Hepatocyte (in vitro differentiated cells): ENCODE results near the gene DNLZ. TPM values are rescaled to one million over a fixed set of nuclear protein-coding genes. Genes with fewer than 3 reads are reported as not detected.

Experiments
- DNase-seq: peaks from one replicate; pipeline ENCODE4 v3.0.0-alpha.2; 2016; ENCODE audit warnings: low spot score
- H2AFZ ChIP-seq: fragments of 200-600 bp; sonication (generic); 2 replicates; pipeline ENCODE4 v1.6.0; 2016; ENCODE audit warnings: antibody characterized with exemption, mild to moderate bottlenecking
- H3K27ac ChIP-seq: fragments of 200-600 bp; sonication (generic); 2 replicates; pipeline ENCODE4 v1.5.1; 2016; ENCODE audit warnings: mild to moderate bottlenecking
- H3K27me3 ChIP-seq: fragments of 200-600 bp; sonication (generic); 2 replicates; pipeline ENCODE4 v1.6.1; 2016
- H3K36me3 ChIP-seq: fragments of 200-600 bp; sonication (generic); replicated peaks from 2 replicates; pipeline ENCODE4 v1.5.1; 2016; ENCODE audit warnings: low read depth; ENCODE audit not compliant: insufficient read depth
- H3K4me1 ChIP-seq: fragments of 200-600 bp; sonication (generic); 2 replicates; pipeline ENCODE4 v1.5.1; 2016; ENCODE audit warnings: mild to moderate bottlenecking, moderate library complexity; ENCODE audit not compliant: insufficient read depth
- H3K4me2 ChIP-seq: fragments of 200-600 bp; sonication (generic); 2 replicates; pipeline ENCODE4 v1.6.0; 2016
- H3K4me3 ChIP-seq: fragments of 200-600 bp; sonication (generic); 2 replicates; pipeline ENCODE4 v1.5.1; 2016; ENCODE audit warnings: mild to moderate bottlenecking
- H3K79me2 ChIP-seq: fragments of 200-600 bp; sonication (generic); 2 replicates; pipeline ENCODE4 v1.6.0; 2017; ENCODE audit warnings: mild to moderate bottlenecking
- H3K9me2 ChIP-seq: fragments of 200-600 bp; sonication (generic); replicated peaks from 2 replicates; pipeline ENCODE4 v1.6.0; 2017; ENCODE audit warnings: mild to moderate bottlenecking; ENCODE audit not compliant: insufficient read depth
- H3K9me3 ChIP-seq: fragments of 200-600 bp; sonication (generic); 2 replicates; pipeline ENCODE4 v1.5.1; 2016; ENCODE audit warnings: low read depth, mild to moderate bottlenecking
- H4K20me1 ChIP-seq: fragments of 200-600 bp; sonication (generic); 2 replicates; pipeline ENCODE4 v1.6.0; 2016; ENCODE audit warnings: mild to moderate bottlenecking; ENCODE audit not compliant: insufficient read depth, poor library complexity, severe bottlenecking
- EZH2 ChIP-seq: fragments of 200-600 bp; sonication (generic); IDR thresholded peaks from 2 replicates; pipeline ENCODE4 v1.6.1; 2016; ENCODE audit warnings: antibody characterized with exemption, mild to moderate bottlenecking, borderline replicate concordance
- EZH2phosphoT487 ChIP-seq: fragments of 200-600 bp; sonication (generic); IDR thresholded peaks from one replicate; pipeline ENCODE4 v1.6.1; 2018; ENCODE audit warnings: antibody characterized with exemption, mild to moderate bottlenecking, low read depth, moderate library complexity; ENCODE audit not compliant: unreplicated experiment, severe bottlenecking
- WGBS: methylation state at CpG from one replicate; pipeline ENCODE4 v1.1.6; 2016; ENCODE audit warnings: low lambda C conversion rate; ENCODE audit errors: missing lambda C conversion rate; 5-methylcytosine and 5-hydroxymethylcytosine counted together
- polyA plus RNA-seq: library from polyadenylated mRNA; unstranded; fragments of >200 nt; fragmentation: Nextera tagmentation; extraction: Ambion mirVana; gene quantifications from 2 replicates; pipeline ENCODE4 v1.2.1, GENCODE V29; 2016
- total RNA-seq: library from RNA; depleted of rRNA; stranded (reverse); fragments of >200 nt; gene quantifications from 2 replicates; pipeline ENCODE4 v1.2.3, GENCODE V29; 2014
- TF ChIP-seq, protein P1 (sequence below): fragments of 200-600 bp; sonication (generic); IDR thresholded peaks from 2 replicates; pipeline ENCODE4 v1.5.1; 2016; ENCODE audit warnings: antibody characterized with exemption, mild to moderate bottlenecking; ENCODE audit not compliant: poor library complexity

Gene DNLZ
- total and polyA plus RNA-seq, 2 experiments from 2014 or later, result 21.5 to 24.3 TPM

GRCh38 chr9:136339958-136340310 lies 23.6 kb downstream of the DNLZ start:
- TF ChIP-seq EZH2phosphoT487, result no peak
- TF ChIP-seq EZH2, result no peak
- TF ChIP-seq, protein P1, sequence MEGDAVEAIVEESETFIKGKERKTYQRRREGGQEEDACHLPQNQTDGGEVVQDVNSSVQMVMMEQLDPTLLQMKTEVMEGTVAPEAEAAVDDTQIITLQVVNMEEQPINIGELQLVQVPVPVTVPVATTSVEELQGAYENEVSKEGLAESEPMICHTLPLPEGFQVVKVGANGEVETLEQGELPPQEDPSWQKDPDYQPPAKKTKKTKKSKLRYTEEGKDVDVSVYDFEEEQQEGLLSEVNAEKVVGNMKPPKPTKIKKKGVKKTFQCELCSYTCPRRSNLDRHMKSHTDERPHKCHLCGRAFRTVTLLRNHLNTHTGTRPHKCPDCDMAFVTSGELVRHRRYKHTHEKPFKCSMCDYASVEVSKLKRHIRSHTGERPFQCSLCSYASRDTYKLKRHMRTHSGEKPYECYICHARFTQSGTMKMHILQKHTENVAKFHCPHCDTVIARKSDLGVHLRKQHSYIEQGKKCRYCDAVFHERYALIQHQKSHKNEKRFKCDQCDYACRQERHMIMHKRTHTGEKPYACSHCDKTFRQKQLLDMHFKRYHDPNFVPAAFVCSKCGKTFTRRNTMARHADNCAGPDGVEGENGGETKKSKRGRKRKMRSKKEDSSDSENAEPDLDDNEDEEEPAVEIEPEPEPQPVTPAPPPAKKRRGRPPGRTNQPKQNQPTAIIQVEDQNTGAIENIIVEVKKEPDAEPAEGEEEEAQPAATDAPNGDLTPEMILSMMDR, result no peak
- 93% methylated on average over 12 of the region's 12 CpGs for WGBS
- Histone ChIP-seq H3K27ac (no peak overlapping the region), H3K4me3 (no peak overlapping the region), H3K79me2 (no peaks in the 10 kb centered on the region), H3K36me3 (no peaks in the 10 kb centered on the region), H3K9me2 (no peaks in the 10 kb centered on the region), H4K20me1 (no peaks in the 10 kb centered on the region), H3K4me1 (peaks cover 15% of the 10 kb centered on the region), H3K9me3 (no peaks in the 10 kb centered on the region), H2AFZ (no peak overlapping the region), H3K4me2 (no peak overlapping the region), H3K27me3 (no peaks in the 10 kb centered on the region)
- no peak for DNase-seq

- peak; percentile 83 for DNase-seq
Measured at GRCh38 chr9:136339173-136339957, 24.2 kb downstream of the DNLZ start.

DNA sequence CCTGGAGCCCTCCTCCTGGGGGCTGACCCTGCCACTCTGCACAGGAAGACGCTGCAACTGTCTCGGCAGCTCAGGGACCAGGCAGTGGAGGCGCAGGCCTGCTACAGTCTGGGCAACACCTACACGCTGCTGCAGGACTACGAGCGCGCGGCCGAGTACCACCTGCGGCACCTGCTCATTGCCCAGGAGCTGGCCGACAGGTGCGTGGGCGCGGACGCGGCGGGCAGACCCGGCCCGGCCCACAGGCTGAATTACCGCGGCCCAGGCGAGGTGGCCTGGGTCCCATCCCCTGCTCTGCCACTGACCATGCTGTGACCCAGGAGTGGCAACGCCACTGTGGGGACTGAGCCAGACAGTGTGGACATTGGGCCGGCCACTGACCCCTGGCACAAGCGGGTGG lies 25.0 kb downstream of the DNLZ start:
- no peaks in the 10 kb centered on the region for H4K20me1 ChIP-seq
- 96% methylated on average over 22 of the region's 25 CpGs for WGBS
- H3K79me2 ChIP-seq, result no peaks in the 10 kb centered on the region
- H3K9me3 ChIP-seq, result no peaks in the 10 kb centered on the region
- no peak overlapping the region for H3K4me3 ChIP-seq
- H3K36me3 ChIP-seq, result no peaks in the 10 kb centered on the region
- no peaks in the 10 kb centered on the region for H3K9me2 ChIP-seq
- H3K4me1 ChIP-seq, result peaks cover 15% of the 10 kb centered on the region
- no peak overlapping the region for H2AFZ ChIP-seq
- no peaks in the 10 kb centered on the region for H3K27me3 ChIP-seq
- H3K27ac ChIP-seq, result no peak overlapping the region
- no peak for DNase-seq
- TF ChIP-seq EZH2phosphoT487 (no peak), EZH2 (no peak)
- TF ChIP-seq, protein P1, result no peak
- no peak overlapping the region for H3K4me2 ChIP-seq

More at GRCh38 chr9:136339173-136339957, 24.2 kb downstream of the DNLZ start:
- Histone ChIP-seq H2AFZ (no peak overlapping the region), H3K9me3 (no peaks in the 10 kb centered on the region), H3K36me3 (no peaks in the 10 kb centered on the region), H3K27me3 (no peaks in the 10 kb centered on the region), H3K4me3 (no peak overlapping the region), H3K79me2 (no peaks in the 10 kb centered on the region), H3K4me2 (no peak overlapping the region), H4K20me1 (no peaks in the 10 kb centered on the region), H3K9me2 (no peaks in the 10 kb centered on the region), H3K27ac (no peak overlapping the region), H3K4me1 (peaks cover 15% of the 10 kb centered on the region)
- no peak for TF ChIP-seq EZH2
- TF ChIP-seq, protein P1, result peak; percentile 78
- 73% methylated on average over 32 of the region's 32 CpGs for WGBS
